GM19351 (cell line): ENCODE results near the gene XNDC1N.

ENCODE experiments used
- ATAC-seq: cut with Tn5 transposase; IDR thresholded peaks from one replicate; pipeline ENCODE4 v1.9.1; 2021; ENCODE audit warnings: mild to moderate bottlenecking, moderate library complexity; ENCODE audit not compliant: unreplicated experiment

Gene XNDC1N

GRCh38 chr11:71927820-71928736, at the start of gene XNDC1N:
XNDC1N (minus strand) TSS chr11:71928594; CDS start chr11:71923353, 5,241 bp downstream.
- ATAC-seq, result peak; percentile 75

GRCh38 chr11:71977743-71978418, 49.5 kb upstream of the XNDC1N start:
- no peak for ATAC-seq

DNA sequence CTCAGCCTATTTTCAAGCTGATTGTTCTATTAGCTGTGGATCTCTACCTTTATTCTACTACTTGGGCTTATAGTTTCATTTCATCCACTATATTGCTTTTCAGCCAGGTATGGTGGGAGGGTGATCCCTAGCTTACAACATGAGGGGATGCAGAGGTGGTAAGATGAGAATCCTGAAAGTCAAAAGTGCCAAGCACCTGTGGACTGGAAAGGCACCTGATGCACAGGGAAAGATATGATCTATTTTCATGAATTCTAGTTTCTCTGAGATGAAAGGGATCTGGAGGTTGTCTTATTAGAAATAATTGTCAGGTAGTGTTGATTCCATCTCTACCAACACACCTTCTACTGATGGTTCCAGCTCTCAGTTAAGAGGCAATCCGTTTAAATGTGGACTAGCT, 48.7 kb upstream of the XNDC1N start:
- ATAC-seq, result no peak

GRCh38 chr11:71976551-71976950, 48.2 kb upstream of the XNDC1N start:
- no peak for ATAC-seq

DNA sequence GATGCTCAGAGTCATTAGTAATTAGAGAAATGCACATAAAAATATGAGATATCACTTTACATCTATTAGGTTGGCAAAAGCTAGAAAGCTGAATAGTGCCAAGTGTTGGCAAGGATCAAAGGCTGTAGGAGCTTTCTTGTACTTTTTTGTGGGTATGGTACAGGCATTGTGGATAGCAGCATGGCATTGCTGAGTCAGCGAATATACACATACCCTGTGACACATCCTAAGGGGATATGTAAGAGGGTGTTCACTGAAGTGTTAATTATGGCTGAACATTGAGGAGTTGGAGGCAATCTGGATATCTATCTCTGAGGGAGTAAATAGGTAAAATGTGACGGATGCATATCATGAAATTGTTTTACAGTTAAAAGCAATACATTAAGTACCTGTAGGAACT, 43.3 kb upstream of the XNDC1N start:
- no peak for ATAC-seq

DNA sequence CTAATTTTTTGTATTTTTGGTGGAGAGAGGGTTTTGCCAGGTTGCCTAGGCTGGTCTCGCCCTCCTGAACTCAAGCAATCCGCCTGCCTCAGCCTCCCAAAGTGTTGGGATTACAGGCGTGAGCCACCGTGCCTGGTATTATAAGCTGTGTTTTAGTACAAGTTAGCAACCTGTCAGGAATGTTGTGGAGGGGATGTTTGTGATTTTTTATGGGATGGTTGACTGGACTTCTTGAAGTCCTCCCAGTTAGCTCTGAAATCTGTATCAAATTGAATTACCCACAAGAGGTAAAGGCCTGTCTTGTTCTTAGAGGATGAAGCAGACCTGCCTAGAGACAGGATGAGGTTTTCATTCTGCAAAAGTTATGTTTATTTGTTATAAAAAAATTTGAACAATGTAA, 36.2 kb upstream of the XNDC1N start:
- no peak for ATAC-seq

- no peak for ATAC-seq
Measured at GRCh38 chr11:71963468-71963867, 35.1 kb upstream of the XNDC1N start.

GRCh38 chr11:71962428-71963038, 34.1 kb upstream of the XNDC1N start:
- no peak for ATAC-seq

- ATAC-seq, result no peak
Measured at GRCh38 chr11:71955898-71956456, 27.6 kb upstream of the XNDC1N start.

DNA sequence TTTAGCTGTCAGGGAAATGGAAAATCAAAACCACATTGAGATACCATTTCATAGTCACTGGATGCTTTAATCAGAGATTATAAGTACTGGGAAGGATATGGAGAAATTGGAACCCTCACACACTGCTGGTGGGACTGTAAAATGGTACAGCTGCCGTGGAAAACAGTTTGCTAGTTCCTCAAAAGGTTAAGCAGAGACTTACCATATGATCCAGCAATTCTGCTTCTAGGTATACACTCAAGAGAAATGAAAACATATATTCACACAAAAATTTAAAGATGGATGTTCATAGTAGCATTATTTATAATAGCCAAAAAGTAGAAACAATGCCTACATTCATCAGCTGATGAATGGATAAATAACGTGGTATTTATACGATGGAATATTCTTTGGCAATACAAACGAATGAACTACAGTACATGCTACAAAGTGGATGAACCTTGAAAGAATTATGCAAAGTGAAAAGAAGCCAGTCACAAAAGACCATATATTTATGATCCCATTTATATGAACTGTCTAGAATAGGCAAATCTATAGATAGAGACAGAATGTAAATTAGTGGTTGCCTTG, 23.4 kb upstream of the XNDC1N start:
- no peak for ATAC-seq

DNA sequence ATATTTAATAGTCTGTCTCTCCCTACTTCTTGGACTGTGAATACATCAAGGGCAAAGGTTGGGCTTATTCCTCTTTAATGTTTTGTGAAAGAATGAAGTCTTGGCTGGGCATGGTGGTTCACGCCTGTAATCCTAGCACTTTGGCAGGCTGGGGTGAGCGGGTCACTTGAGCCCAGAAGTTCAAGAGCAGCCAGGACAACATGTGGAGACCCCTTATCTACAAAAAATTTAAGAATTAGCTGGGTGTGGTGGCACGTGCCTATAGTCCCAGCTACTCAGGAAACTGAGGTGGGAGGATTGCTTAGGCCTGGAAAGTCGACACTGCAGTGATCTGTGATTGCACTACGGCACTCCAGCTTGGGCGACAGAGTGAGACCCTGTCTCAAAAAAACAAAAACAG, 20.6 kb upstream of the XNDC1N start:
- ATAC-seq, result no peak

DNA sequence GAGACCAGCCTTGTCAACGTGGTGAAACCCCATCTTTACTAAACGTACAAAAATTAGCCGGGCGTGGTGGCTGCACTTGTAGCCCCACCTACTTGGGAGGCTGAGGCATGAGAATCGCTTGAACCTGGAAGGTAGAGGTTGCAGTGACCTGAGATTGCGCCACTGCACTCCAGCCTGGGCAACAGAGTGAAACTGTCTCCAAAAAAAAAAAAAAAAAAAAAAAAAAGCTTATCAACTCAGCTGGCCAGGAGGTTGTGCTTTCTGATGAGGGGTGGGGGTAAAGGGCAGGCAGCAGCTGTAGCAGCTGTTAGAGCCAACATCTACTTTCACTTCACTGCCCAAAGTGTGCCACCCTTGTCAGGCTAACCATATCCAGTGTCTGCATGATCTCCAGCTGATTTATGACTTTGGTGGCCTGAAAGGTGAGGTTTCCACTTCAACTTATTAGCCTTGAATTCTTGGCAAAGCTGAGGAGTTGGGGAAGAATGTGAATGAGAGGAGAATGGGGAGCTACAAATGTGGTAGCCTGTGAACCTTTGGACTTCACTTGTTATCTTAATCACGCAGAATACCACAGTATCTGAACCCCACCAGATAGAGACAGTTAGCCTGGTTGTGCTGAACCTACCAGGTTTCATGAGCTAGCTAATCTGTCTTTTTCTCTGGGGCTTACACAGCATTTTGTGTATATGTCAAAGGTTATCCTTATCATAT, 20.1 kb upstream of the XNDC1N start:
- ATAC-seq, result no peak

DNA sequence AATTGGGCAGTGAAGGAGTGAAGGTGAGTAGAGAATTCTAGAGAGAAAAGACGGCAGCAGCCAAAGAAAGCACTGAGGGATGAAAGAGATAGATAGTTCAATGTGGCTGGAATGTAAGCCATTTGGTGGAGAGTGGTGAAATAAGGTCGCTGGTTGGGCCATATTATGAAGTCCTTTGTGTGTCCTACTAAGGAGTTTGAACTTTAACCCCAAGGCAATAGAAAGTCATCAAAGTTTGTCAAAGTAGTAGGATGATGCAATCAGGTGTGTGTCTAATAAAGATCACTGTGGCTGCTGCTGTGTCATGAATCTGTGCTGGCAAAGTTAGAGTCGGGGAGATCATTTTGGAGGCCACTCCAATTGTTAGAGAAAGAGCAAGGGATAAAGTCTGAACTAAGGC, 19.1 kb upstream of the XNDC1N start:
- ATAC-seq, result no peak

DNA sequence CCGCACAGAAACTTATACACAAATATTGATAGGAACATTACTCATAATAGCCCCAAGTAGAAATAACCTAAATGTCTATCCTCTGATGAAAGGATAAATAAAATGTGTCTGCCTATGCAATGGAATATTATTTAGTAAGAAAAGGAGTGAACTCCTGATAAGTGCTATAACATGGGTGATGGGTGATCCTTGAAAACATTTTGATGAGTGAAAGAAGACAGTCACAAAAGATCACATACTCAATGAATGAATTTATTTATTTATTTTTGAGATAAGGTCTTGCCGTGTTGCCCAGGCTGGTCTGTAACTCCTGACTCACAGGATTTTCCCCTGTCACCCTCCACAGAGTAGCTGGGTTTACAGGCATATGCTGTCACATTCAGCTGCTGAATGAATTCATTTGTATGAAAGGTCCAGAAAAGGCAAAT, 17.8 kb upstream of the XNDC1N start:
- no peak for ATAC-seq

- ATAC-seq, result no peak
Measured at GRCh38 chr11:71940561-71941219, 12.3 kb upstream of the XNDC1N start.

GRCh38 chr11:71937826-71938225, 9.4 kb upstream of the XNDC1N start:
- ATAC-seq, result no peak

DNA sequence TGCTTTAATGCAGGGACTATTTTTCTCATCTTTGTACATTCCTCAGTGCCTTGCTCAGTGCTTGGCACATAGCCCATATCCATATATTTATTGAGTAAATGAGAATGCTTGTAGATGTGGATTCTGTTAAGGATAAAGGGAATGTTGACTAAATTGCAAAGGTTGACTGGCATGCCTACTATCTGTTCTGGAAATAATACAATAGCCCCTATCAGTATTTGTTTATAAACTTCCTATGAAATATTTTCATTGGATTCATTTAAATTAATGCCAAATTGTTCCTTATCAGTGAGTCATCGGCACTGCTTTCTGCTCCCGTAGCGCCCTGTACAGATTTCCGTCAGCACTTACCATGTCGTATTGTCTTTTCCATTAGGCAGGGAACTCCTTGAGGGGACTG, 8.4 kb upstream of the XNDC1N start:
- ATAC-seq, result no peak

DNA sequence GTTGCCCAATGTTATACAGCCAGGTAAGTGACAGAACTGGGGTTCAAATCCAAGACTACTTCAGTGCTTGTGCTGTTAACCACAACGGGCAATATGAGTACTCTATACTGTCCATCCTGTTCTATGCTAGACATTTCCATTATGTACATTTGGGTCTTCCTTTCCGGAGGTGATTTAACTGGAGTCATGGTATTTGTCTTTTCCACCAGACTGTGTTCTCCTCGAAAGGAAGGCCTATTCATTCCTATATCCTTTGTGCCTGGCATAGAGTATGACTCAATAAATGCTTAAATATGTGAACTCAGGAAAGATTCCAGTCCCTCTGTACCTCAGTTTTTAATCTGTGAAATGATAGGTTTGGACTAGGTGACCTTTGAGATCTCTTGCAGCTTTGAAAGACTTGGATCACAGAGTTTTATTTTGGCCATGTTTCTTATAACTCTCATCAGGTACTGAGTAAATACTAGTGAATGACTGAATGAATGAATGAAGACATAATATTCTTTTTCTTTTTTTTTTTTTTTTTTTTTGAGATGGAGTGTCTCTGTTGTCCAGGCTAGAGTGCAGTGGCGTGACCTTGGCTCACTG, 7.0 kb upstream of the XNDC1N start:
- ATAC-seq, result no peak

DNA sequence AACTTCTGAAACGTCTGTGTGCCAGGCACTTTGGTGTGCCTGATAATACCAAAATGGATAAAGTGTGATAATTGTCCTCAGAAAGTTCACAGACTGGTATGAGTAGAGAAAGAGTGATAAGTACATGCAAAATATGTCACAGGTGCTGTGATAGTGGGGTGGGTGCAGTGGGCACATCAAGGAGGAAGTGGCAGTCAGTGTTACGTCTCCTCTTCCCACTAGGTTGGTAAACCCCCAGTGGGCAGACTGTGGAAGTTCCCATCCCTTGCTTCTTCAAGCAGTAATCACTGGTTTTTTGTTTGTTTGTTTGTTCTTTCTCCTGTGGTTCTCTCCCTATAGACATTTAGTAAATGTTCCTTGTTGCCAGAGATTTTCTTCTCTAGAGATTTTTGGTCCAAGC, 5.8 kb upstream of the XNDC1N start:
- no peak for ATAC-seq
